GM19468 (cell line): ENCODE data around the gene PCP2.

ENCODE experiments used
- ATAC-seq: cut with Tn5 transposase; IDR thresholded peaks from one replicate; pipeline ENCODE4 v1.9.1; 2021; ENCODE audit warnings: mild to moderate bottlenecking, moderate library complexity, moderate number of reproducible peaks; ENCODE audit not compliant: unreplicated experiment; ENCODE audit errors: extremely low read depth

Gene PCP2

GRCh38 chr19:7620442-7621412, 12.8 kb downstream of the PCP2 start:
- ATAC-seq: no peak

GRCh38 chr19:7619671-7620441, 13.7 kb downstream of the PCP2 start:
- ATAC-seq: no peak

GRCh38 chr19:7618771-7619510, 14.6 kb downstream of the PCP2 start:
- ATAC-seq: no peak

GRCh38 chr19:7618348-7618747, 15.2 kb downstream of the PCP2 start:
- no peak for ATAC-seq

GRCh38 chr19:7617735-7618134, 15.8 kb downstream of the PCP2 start:
- no peak for ATAC-seq

- ATAC-seq: no peak
Measured at GRCh38 chr19:7617172-7617571, 16.3 kb downstream of the PCP2 start.

- no peak for ATAC-seq
Measured at GRCh38 chr19:7614859-7615741, 18.4 kb downstream of the PCP2 start.

GRCh38 chr19:7612282-7613274, 20.9 kb downstream of the PCP2 start:
- ATAC-seq: no peak

- no peak for ATAC-seq
Measured at GRCh38 chr19:7611541-7612279, 21.8 kb downstream of the PCP2 start.

GRCh38 chr19:7610491-7611240, 22.9 kb downstream of the PCP2 start:
- ATAC-seq: no peak

GRCh38 chr19:7607874-7608560, 25.5 kb downstream of the PCP2 start:
- ATAC-seq: no peak

- ATAC-seq: no peak
Measured at GRCh38 chr19:7607212-7607873, 26.2 kb downstream of the PCP2 start.

- no peak for ATAC-seq
Measured at GRCh38 chr19:7606289-7606688, 27.2 kb downstream of the PCP2 start.

- no peak for ATAC-seq
Measured at GRCh38 chr19:7605490-7606222, 27.9 kb downstream of the PCP2 start.

- no peak for ATAC-seq
Measured at GRCh38 chr19:7603919-7604318, 29.6 kb downstream of the PCP2 start.
